Left lung (tissue), 10 donors: Measurements from ENCODE around the gene ACTN3. TPM values are rescaled to one million over a fixed set of nuclear protein-coding genes. Genes with fewer than 3 reads are reported as not detected.
A peak's percentile ranks its signal among the peaks of the same experiment; 100 is the strongest.

Experiments
- ATAC-seq: fragments of 200-7000 bp; cut with Tn5 transposase; one replicate; pipeline ENCODE4 v1.9.1; 2020; ENCODE audit warnings: moderate library complexity
- DNase-seq, 4 donors: peaks; one replicate each; pipeline ENCODE4 v3.0.0-alpha.2; 2013 to 2020
- H3K27ac ChIP-seq, 2 donors: fragments of 200-600 bp; sonication (generic) in 1 of 2; one replicate each; pipeline versions ENCODE4 v1.5.0 to v1.8.0; 2020 to 2021
- H3K27me3 ChIP-seq, 2 donors: fragments of 200-600 bp; sonication (generic) in 1 of 2; one replicate each; pipeline versions ENCODE4 v1.5.0 to v1.8.0; 2020 to 2021
- H3K36me3 ChIP-seq, 2 donors: fragments of 200-600 bp; sonication (generic) in 1 of 2; one replicate each; pipeline versions ENCODE4 v1.5.0 to v1.8.0; 2020 to 2021
- H3K4me1 ChIP-seq, 2 donors: fragments of 200-600 bp; one replicate each; pipeline ENCODE4 v1.8.0; 2021
- H3K4me3 ChIP-seq, 2 donors: fragments of 200-600 bp; sonication (generic) in 1 of 2; one replicate each; pipeline versions ENCODE4 v1.5.0 to v1.8.0; 2020 to 2021; ENCODE audit warnings: mild to moderate bottlenecking in 1 of 2
- H3K9me3 ChIP-seq, 2 donors: fragments of 200-600 bp; sonication (generic) in 1 of 2; one replicate each; pipeline versions ENCODE4 v1.5.0 to v1.8.0; 2020 to 2021
- CTCF ChIP-seq, 2 donors: fragments of 200-600 bp; sonication (generic) in 1 of 2; IDR thresholded peaks; one replicate each; pipeline versions ENCODE4 v1.5.0 to v1.8.0; 2021; ENCODE audit warnings: antibody characterized with exemption in 2 of 2
- intact Hi-C, 2 donors: fragments of 100-400 bp; cut with DNase I; formaldehyde crosslinking; loops; one replicate each; pipeline versions ENCODE4 v1.11.2 to v1.14.2; 2022
- polyA plus RNA-seq, 6 donors: library from polyadenylated mRNA; unstranded; fragments of 120-200 nt; gene quantifications; one replicate each; pipeline ENCODE4 v1.2.1, GENCODE V29; 2013; ENCODE audit not compliant: insufficient read length in 6 of 6
- total RNA-seq, 2 donors: library from RNA; stranded (reverse); fragmentation: NEBNext Ultra II Directional; extraction: Animal tissue kit (Norgen Biotek cat#: 25700); gene quantifications; one replicate each; pipeline ENCODE4 v1.2.1, GENCODE V29; 2021
- donor health status: DM: no; HTN: yes; CAD: no.
- donor health status: DM: no; HTN: no; CAD: no.

The ACTN3 gene
- total and polyA plus RNA-seq, 8 donors, result 0.06 to 0.16 TPM; not detected in 6

DNA sequence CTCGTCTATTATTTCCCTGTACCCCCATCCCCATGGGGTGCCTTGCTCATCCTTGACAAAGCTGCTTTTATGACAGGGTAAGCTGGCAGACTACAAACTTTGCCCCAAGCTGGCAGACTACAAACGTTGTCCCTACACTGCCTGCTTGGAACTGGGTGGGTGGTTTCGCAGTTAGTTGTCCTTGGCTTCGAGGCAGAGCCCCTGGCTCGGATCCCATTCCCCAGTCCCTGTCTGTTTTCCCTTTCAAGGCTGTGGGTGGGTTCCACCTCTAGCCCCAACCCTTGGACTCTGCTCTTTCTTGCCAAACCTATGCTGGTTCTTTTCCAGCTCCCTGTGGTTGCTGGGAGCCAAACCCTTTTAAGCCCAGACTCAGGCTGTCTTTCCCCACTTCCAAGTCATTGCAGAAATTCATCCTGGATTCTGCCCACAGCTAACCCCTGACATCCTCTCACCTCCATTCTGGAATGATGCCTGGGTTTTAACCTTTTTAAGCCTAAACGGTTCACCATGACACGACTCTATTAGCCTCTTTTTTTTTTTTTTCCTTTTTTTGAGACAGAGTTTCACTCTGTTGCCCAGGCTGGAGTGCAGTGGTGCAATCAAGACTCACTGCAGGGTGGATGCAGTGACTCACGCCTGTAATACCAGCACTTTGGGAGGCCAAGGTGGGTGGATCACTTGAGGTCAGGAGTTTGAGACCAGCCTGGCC, 60.6 kb downstream of the ACTN3 start:
- peak overlapping the region; percentile 13 to 18 for H3K27ac ChIP-seq
- DNase-seq (peak in 2 of 4 donors; percentile 13 to 51), ATAC-seq (peak; percentile 60)
- intact Hi-C loops, result no loop called here
- no peak overlapping the region for H3K4me3 ChIP-seq
- peaks cover 0 to 7% of the 10 kb centered on the region in 2 donors for H3K4me1 ChIP-seq
- H3K9me3 ChIP-seq, result no peaks in the 10 kb centered on the region
- TF ChIP-seq CTCF (IDR thresholded peaks at IDR 0.05), result no peak
- peaks cover 0 to 33% of the 10 kb centered on the region in 2 donors for H3K36me3 ChIP-seq
- no peaks in the 10 kb centered on the region for H3K27me3 ChIP-seq

- no peaks in the 10 kb centered on the region for H3K27me3 ChIP-seq
- peaks cover 0 to 16% of the 10 kb centered on the region in 2 donors for H3K36me3 ChIP-seq
- ATAC-seq, result no peak
- H3K4me3 ChIP-seq, result no peak overlapping the region
- TF ChIP-seq CTCF (IDR thresholded peaks at IDR 0.05), result no peak
- intact Hi-C loops, result no loop called here
- peaks cover 0 to 8% of the 10 kb centered on the region in 2 donors for H3K4me1 ChIP-seq
- H3K27ac ChIP-seq, result no peak overlapping the region
- no peaks in the 10 kb centered on the region for H3K9me3 ChIP-seq
- DNase-seq, result no peak
These were observed 63.3 kb downstream of the ACTN3 start for GRCh38 chr11:66609721-66610617.

GRCh38 chr11:66612458-66612857, 65.8 kb downstream of the ACTN3 start:
- intact Hi-C loops, result no loop called here
- no peak for TF ChIP-seq CTCF (IDR thresholded peaks at IDR 0.05)
- Histone ChIP-seq H3K4me3 (no peak overlapping the region), H3K36me3 (no peaks in the 10 kb centered on the region), H3K27me3 (no peaks in the 10 kb centered on the region), H3K27ac (no peak overlapping the region), H3K4me1 (peaks cover 0 to 18% of the 10 kb centered on the region in 2 donors), H3K9me3 (no peaks in the 10 kb centered on the region)
- DNase-seq (no peak), ATAC-seq (no peak)

Other genes starting within 250 kb of the ACTN3 start
- gene CD248, start 229.9 kb upstream of the ACTN3 start, total RNA-seq, result 10 to 100 TPM; 69.8 to 74.3 TPM
- gene CD248, start 229.9 kb upstream of the ACTN3 start, polyA plus RNA-seq, result 100 to 1,000 TPM in 4 of 6 donors, 10 to 100 TPM in 2; 76.4 to 128 (median 104) TPM
- 10 to 100 TPM in 1 of 2 donors, 1 to 10 TPM in 1; 7.1 to 10.2 TPM for gene RIN1, start 210.5 kb upstream of the ACTN3 start, total RNA-seq
- gene RIN1, start 210.5 kb upstream of the ACTN3 start, polyA plus RNA-seq, result 1 to 10 TPM; 1.7 to 4.5 (median 3.0) TPM
- 10 to 100 TPM; 28.7 to 34.3 TPM for gene BRMS1, start 201.8 kb upstream of the ACTN3 start, total RNA-seq
- gene BRMS1, start 201.8 kb upstream of the ACTN3 start, polyA plus RNA-seq, result 10 to 100 TPM; 19.5 to 26.6 (median 24.5) TPM
- gene B4GAT1, start 199.3 kb upstream of the ACTN3 start, total RNA-seq, result 10 to 100 TPM; 22.9 to 29.7 TPM
- 10 to 100 TPM; 29.8 to 35.9 (median 30.9) TPM for gene B4GAT1, start 199.3 kb upstream of the ACTN3 start, polyA plus RNA-seq
- 10 to 100 TPM; 16.2 to 22.8 TPM for gene SLC29A2, start 175.1 kb upstream of the ACTN3 start, total RNA-seq
- 10 to 100 TPM in 1 of 6 donors, 1 to 10 TPM in 5; 7.4 to 10.9 (median 8.9) TPM for gene SLC29A2, start 175.1 kb upstream of the ACTN3 start, polyA plus RNA-seq
- gene NPAS4, start 125.9 kb upstream of the ACTN3 start, total RNA-seq, result under 1 TPM in 1 of 2 donors, not detected in 1; 0.64 TPM
- gene NPAS4, start 125.9 kb upstream of the ACTN3 start, polyA plus RNA-seq, result under 1 TPM; 0.06 to 0.53 (median 0.20) TPM
- gene MRPL11, start 108.1 kb upstream of the ACTN3 start, total RNA-seq, result 10 to 100 TPM; 29.6 to 39.5 TPM
- gene MRPL11, start 108.1 kb upstream of the ACTN3 start, polyA plus RNA-seq, result 10 to 100 TPM; 57.2 to 73.5 (median 64.2) TPM
- 10 to 100 TPM in 1 of 2 donors, 1 to 10 TPM in 1; 7.5 to 12.9 TPM for gene PELI3, start 80.0 kb upstream of the ACTN3 start, total RNA-seq
- gene PELI3, start 80.0 kb upstream of the ACTN3 start, polyA plus RNA-seq, result 1 to 10 TPM; 3.9 to 6.6 (median 5.6) TPM
- gene DPP3, start 66.5 kb upstream of the ACTN3 start, total RNA-seq, result 10 to 100 TPM; 46.4 to 68.1 TPM
- 10 to 100 TPM; 15.0 to 20.6 (median 17.1) TPM for gene DPP3, start 66.5 kb upstream of the ACTN3 start, polyA plus RNA-seq
- 10 to 100 TPM; 22.8 to 37.3 TPM for gene BBS1, start 36.3 kb upstream of the ACTN3 start, total RNA-seq
- 10 to 100 TPM; 58.4 to 75.1 (median 64.6) TPM for gene BBS1, start 36.3 kb upstream of the ACTN3 start, polyA plus RNA-seq
- 10 to 100 TPM; 14.3 to 17.0 TPM for gene ZDHHC24, start 855 bp upstream of the ACTN3 start, total RNA-seq
- gene ZDHHC24, start 855 bp upstream of the ACTN3 start, polyA plus RNA-seq, result 1 to 10 TPM; 4.7 to 6.3 (median 5.7) TPM
- 10 to 100 TPM; 10.8 to 23.3 TPM for gene CTSF, start 21.7 kb downstream of the ACTN3 start, total RNA-seq
- 10 to 100 TPM; 37.1 to 56.9 (median 47.2) TPM for gene CTSF, start 21.7 kb downstream of the ACTN3 start, polyA plus RNA-seq
- under 1 TPM; 0.39 to 0.44 TPM for gene CCDC87, start 46.2 kb downstream of the ACTN3 start, total RNA-seq
- gene CCDC87, start 46.2 kb downstream of the ACTN3 start, polyA plus RNA-seq, result under 1 TPM; 0.07 to 0.18 (median 0.09) TPM
- 10 to 100 TPM; 29.0 to 46.5 TPM for gene CCS, start 46.3 kb downstream of the ACTN3 start, total RNA-seq
- gene CCS, start 46.3 kb downstream of the ACTN3 start, polyA plus RNA-seq, result 100 to 1,000 TPM in 1 of 6 donors, 10 to 100 TPM in 5; 78.1 to 101 (median 84.0) TPM
- gene RBM14, start 69.7 kb downstream of the ACTN3 start, total RNA-seq, result 10 to 100 TPM; 64.2 to 89.1 TPM
- gene RBM14, start 69.7 kb downstream of the ACTN3 start, polyA plus RNA-seq, result 10 to 100 TPM; 78.3 to 94.1 (median 89.9) TPM
- 100 to 1,000 TPM; 100 to 103 TPM for gene RBM4, start 91.8 kb downstream of the ACTN3 start, total RNA-seq
- 100 to 1,000 TPM; 211 to 246 (median 227) TPM for gene RBM4, start 91.8 kb downstream of the ACTN3 start, polyA plus RNA-seq
- 10 to 100 TPM; 15.8 to 16.1 TPM for gene RBM4B, start 131.0 kb downstream of the ACTN3 start, total RNA-seq
- 10 to 100 TPM; 69.9 to 78.9 (median 73.2) TPM for gene RBM4B, start 131.0 kb downstream of the ACTN3 start, polyA plus RNA-seq
- gene SPTBN2, start 182.3 kb downstream of the ACTN3 start, total RNA-seq, result 10 to 100 TPM in 1 of 2 donors, 1 to 10 TPM in 1; 8.7 to 26.4 TPM
- gene SPTBN2, start 182.3 kb downstream of the ACTN3 start, polyA plus RNA-seq, result 10 to 100 TPM in 1 of 6 donors, 1 to 10 TPM in 5; 7.5 to 11.6 (median 8.7) TPM